K562 (cell line): Measurements from ENCODE around the gene FDX1. TPM values are rescaled to one million over a fixed set of nuclear protein-coding genes. Genes with fewer than 3 reads are reported as not detected.

Experiments used
- ATAC-seq: fragments of 200-7000 bp; cut with Tn5 transposase; 3 replicates; pipeline ENCODE4 v1.9.1; 2020; ENCODE audit warnings: moderate library complexity
- BruUV-seq: library from RNA; stranded (reverse); fragments of 400-500 nt; replicated peaks from 2 replicates; lab custom pipeline; 2021; lab: Mats Ljungman, UMichigan
- CTCF ChIA-PET: fragments of 300-600 bp; formaldehyde crosslinking; extraction: SDS; loops from one replicate; lab custom pipeline; 2021; ENCODE audit warnings: low intra/inter-chr PET ratio; lab: Yijun Ruan, JAX
- POLR2A ChIA-PET: fragments of 300-600, 350-650 bp; sonication (Branson Sonifier 250); formaldehyde crosslinking; extraction: SDS; loops from one replicate; lab custom pipeline; 2021; ENCODE audit warnings: antibody characterized with exemption, inconsistent platforms; lab: Yijun Ruan, JAX
- DNase-seq, 4 experiments: peaks; one replicate each; pipeline versions ENCODE4 v3.0.0 to v3.0.0-alpha.2; 2011 to 2018; ENCODE audit warnings: low spot score in 3 of 4, mixed read lengths in 3 of 4; ENCODE audit errors: extremely low read depth in 1 of 4
- FAIRE-seq: peaks from 2 replicates; lab custom pipeline; 2011; peaks lifted over from hg19 to GRCh38; lab: Jason Lieb, UNC
- H2AFZ ChIP-seq: 2 replicates; pipeline ENCODE4 v1.6.0; 2011; ENCODE audit warnings: low read depth, low read length, control low read depth, inconsistent platforms
- H3K27ac ChIP-seq: fragments of 200-600 bp; 3 replicates; pipeline ENCODE4 v1.8.0; 2011; ENCODE audit warnings: low read depth, mild to moderate bottlenecking, control low read depth, inconsistent platforms, low read length, moderate library complexity, mixed read lengths; ENCODE audit errors: extremely low read depth
- H3K27me3 ChIP-seq, 2 experiments: fragments of 300-600 bp in 1 of 2; 2 replicates in 1 of 2; 3 replicates in 1 of 2; pipeline versions ENCODE4 v1.6.0 to v1.8.0; 2011; ENCODE audit warnings: inconsistent platforms in 2 of 2, low read length in 2 of 2, mild to moderate bottlenecking in 1 of 2, mixed read lengths in 1 of 2, moderate library complexity in 1 of 2; ENCODE audit not compliant: control insufficient read depth in 2 of 2, insufficient read depth in 2 of 2
- H3K36me3 ChIP-seq: fragments of 300-600 bp; 3 replicates; pipeline ENCODE4 v1.8.0; 2011; ENCODE audit warnings: mild to moderate bottlenecking, low read length, inconsistent platforms; ENCODE audit not compliant: control insufficient read depth, insufficient read depth
- H3K4me1 ChIP-seq, 2 experiments: fragments of 200-600 bp in 1 of 2; replicated peaks in 1 of 2; 2 replicates in 1 of 2; 3 replicates in 1 of 2; pipeline versions ENCODE4 v1.5.1 to v1.8.0; 2011; ENCODE audit warnings: inconsistent platforms in 2 of 2, low read length in 2 of 2, mild to moderate bottlenecking in 1 of 2, mixed read lengths in 1 of 2, moderate library complexity in 1 of 2; ENCODE audit not compliant: control insufficient read depth in 2 of 2, insufficient read depth in 2 of 2
- H3K4me2 ChIP-seq: 2 replicates; pipeline ENCODE4 v1.6.1; 2011; ENCODE audit warnings: low read length, control low read depth, inconsistent platforms, mixed read lengths; ENCODE audit not compliant: insufficient read depth
- H3K4me3 ChIP-seq: fragments of 200-600 bp; sonication (generic), shearing (Covaris generic); 2 replicates; pipeline ENCODE4 v1.5.1; 2016; ENCODE audit warnings: control low read depth, inconsistent platforms
- H3K79me2 ChIP-seq: fragments of 200-600 bp; 3 replicates; pipeline ENCODE4 v1.8.0; 2011; ENCODE audit warnings: low read length, inconsistent platforms; ENCODE audit not compliant: control insufficient read depth, insufficient read depth
- H3K9ac ChIP-seq, 2 experiments: 2 replicates each; pipeline versions ENCODE4 v1.6.0 to v1.6.1; 2011; ENCODE audit warnings: low read depth in 2 of 2, low read length in 2 of 2, control low read depth in 1 of 2, inconsistent platforms in 1 of 2, mild to moderate bottlenecking in 1 of 2, mixed read lengths in 1 of 2; ENCODE audit not compliant: insufficient read depth in 1 of 2
- H3K9me1 ChIP-seq: one replicate; pipeline ENCODE4 v1.6.0; 2011; ENCODE audit warnings: inconsistent platforms, mild to moderate bottlenecking, low read length, moderate library complexity; ENCODE audit not compliant: control insufficient read depth, insufficient read depth
- H3K9me3 ChIP-seq: replicated peaks from 2 replicates; pipeline ENCODE4 v1.5.1; 2011; ENCODE audit warnings: low read depth, low read length, inconsistent platforms; ENCODE audit not compliant: control insufficient read depth, insufficient read depth
- H4K20me1 ChIP-seq: replicated peaks from 2 replicates; pipeline ENCODE4 v1.6.1; 2011; ENCODE audit warnings: low read length, inconsistent platforms, mixed read lengths; ENCODE audit not compliant: control insufficient read depth, insufficient read depth
- ERF ChIP-seq: fragments of 450-650 bp; formaldehyde crosslinking; IDR thresholded peaks from 2 replicates; pipeline ENCODE4 v1.4.0; 2020; ENCODE audit warnings: mild to moderate bottlenecking, mixed read lengths
- PHB ChIP-seq: fragments of 250-450 bp; sonication (Bioruptor Pico); IDR thresholded peaks from 2 replicates; pipeline ENCODE4 v1.5.0; 2021
- RFX1 ChIP-seq: fragments of 450-650 bp; IDR thresholded peaks from 2 replicates; pipeline ENCODE4 v1.6.1; 2016; ENCODE audit warnings: mild to moderate bottlenecking, moderate library complexity
- SMAD2 ChIP-seq: fragments of 150-350 bp; IDR thresholded peaks from 2 replicates; pipeline ENCODE4 v1.6.1; 2014; ENCODE audit warnings: low read depth, mild to moderate bottlenecking, low read length
- in situ Hi-C: fragments of 300-500 bp; cut with MboI; formaldehyde crosslinking; loops from 4 replicates; pipeline ENCODE4 v1.15.0; 2018; ENCODE audit warnings: inconsistent platforms, mixed read lengths
- intact Hi-C: fragments of 100-400 bp; cut with micrococcal nuclease; formaldehyde crosslinking; loops from 2 replicates; pipeline ENCODE4 v1.14.2; 2022
- polyA plus RNA-seq, 8 experiments: library from polyadenylated mRNA; depleted of rRNA in 4 of 8; stranded (reverse) in 5 of 8; unstranded in 3 of 8; fragments of >200 nt; fragmentation: Nextera tagmentation in 2 of 8; fragmentation: Illumina TruSeq in 1 of 8; extraction: Ambion mirVana in 2 of 8; extraction: Trizol in 1 of 8; gene quantifications; 2 replicates each; pipeline versions ENCODE4 v1.2.1 to v1.2.3, GENCODE V29; 2011 to 2014; ENCODE audit warnings: inconsistent platforms in 1 of 8, missing spikeins in 1 of 8
- total RNA-seq, 7 experiments: library from RNA; depleted of rRNA in 6 of 7; stranded (reverse); fragments of >200 nt in 6 of 7; fragmentation: Illumina TruSeq in 2 of 7; extraction: Trizol in 2 of 7; gene quantifications; 2 replicates each; pipeline versions ENCODE4 v1.2.1 to v1.2.3, GENCODE V29; 2011 to 2021; ENCODE audit warnings: low replicate concordance in 1 of 7
- TF ChIP-seq, protein P1 (sequence below), 2 experiments: fragments of 450-650 bp; IDR thresholded peaks; 2 replicates each; pipeline ENCODE4 v1.6.1; 2016; ENCODE audit warnings: mild to moderate bottlenecking in 2 of 2, borderline replicate concordance in 1 of 2, low read depth in 1 of 2, moderate library complexity in 1 of 2

Gene FDX1
- total and polyA plus RNA-seq, 9 of the 15 experiments (the other 6 are each of a cell fraction or from before 2014, with no cell fraction given), result 6.4 to 14.3 (median 11.4) TPM

- TF ChIP-seq, protein P1, sequence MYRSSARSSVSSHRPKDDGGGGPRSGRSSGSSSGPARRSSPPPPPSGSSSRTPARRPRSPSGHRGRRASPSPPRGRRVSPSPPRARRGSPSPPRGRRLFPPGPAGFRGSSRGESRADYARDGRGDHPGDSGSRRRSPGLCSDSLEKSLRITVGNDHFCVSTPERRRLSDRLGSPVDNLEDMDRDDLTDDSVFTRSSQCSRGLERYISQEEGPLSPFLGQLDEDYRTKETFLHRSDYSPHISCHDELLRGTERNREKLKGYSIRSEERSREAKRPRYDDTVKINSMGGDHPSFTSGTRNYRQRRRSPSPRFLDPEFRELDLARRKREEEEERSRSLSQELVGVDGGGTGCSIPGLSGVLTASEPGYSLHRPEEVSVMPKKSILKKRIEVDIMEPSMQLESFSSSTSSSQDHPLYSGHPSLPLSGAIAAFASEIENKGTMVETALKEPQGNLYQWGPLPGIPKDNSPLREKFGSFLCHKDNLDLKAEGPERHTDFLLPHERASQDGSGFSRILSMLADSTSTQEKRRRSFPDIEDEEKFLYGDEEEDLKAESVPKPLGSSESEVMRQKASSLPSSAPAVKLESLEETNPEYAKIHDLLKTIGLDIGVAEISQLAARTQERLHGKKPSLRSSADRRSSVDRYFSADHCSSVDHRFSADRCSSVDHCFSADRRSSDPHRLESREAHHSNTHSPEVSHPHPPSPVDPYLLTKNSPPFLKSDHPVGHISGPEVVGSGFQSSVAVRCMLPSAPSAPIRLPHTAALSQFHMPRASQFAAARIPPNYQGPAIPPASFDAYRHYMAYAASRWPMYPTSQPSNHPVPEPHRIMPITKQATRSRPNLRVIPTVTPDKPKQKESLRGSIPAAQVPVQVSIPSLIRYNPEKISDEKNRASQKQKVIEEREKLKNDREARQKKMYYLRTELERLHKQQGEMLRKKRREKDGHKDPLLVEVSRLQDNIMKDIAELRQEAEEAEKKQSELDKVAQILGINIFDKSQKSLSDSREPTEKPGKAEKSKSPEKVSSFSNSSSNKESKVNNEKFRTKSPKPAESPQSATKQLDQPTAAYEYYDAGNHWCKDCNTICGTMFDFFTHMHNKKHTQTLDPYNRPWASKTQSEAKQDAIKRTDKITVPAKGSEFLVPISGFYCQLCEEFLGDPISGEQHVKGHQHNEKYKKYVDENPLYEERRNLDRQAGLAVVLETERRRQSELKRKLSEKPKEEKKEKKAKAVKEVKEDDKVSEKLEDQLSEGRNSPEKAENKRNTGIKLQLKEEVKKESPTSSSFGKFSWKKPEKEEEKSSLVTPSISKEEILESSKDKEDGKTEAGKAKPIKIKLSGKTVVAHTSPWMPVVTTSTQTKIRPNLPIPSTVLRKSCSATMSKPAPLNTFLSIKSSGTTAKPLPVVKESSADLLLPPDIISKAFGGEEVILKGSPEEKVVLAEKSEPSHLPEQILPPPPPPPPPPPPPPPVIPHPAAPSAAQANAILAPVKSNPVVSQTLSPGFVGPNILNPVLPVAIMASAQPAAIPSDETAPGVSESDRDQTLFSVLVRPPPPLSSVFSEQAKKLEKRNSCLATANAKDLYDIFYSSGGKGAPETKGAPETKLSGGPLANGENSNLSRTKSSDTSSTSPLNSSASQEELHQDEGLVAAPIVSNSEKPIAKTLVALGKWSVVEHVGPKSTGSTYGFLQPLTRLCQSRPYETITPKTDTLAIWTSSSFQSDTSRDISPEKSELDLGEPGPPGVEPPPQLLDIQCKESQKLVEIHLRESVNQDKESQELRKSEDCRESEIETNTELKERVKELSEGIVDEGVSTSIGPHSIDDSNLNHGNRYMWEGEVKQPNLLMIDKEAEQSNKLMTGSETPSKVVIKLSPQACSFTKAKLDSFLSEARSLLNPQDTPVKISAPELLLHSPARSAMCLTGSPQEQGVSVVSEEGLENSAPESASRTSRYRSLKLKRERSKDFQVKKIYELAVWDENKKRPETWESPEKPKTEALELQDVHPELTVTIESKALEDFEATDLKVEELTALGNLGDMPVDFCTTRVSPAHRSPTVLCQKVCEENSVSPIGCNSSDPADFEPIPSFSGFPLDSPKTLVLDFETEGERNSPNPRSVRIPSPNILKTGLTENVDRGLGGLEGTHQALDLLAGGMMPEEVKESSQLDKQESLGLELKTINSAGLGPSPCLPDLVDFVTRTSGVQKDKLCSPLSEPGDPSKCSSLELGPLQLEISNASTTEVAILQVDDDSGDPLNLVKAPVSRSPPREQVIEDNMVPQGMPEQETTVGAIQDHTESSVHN (IDR thresholded peaks at IDR 0.05; ENCODE audit: borderline replicate concordance in 1 of 2, low read depth in 1 of 2), result no peak
- TF ChIP-seq, all 486 proteins: peak for 0
Observed at GRCh38 chr11:110508786-110509185, 79.0 kb downstream of the FDX1 start (continued).

DNA sequence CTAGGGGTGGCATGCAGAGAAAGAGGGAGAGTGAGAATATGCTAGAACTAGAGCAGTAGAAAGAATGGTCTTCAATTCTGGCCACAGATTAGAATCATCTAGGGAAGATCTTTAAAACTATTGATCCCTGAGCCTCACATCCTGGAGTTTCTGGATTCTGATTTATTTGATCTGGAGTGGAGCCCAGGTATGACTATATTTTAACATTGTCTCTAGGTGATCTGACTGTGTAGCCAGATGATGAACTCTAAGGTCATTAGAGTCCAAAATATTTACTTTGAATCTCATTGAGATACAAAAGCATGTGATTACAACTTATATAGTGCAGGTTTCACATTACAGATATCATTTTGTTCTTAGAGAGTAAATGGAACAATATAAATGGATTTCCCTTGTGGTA lies 79.7 kb downstream of the FDX1 start:
- in situ Hi-C loops, result no loop called here
- ATAC-seq (no peak), FAIRE-seq (no peak), DNase-seq (no peak)
- no peaks in the 10 kb centered on the region for H3K9me1 ChIP-seq
- POLR2A ChIA-PET, result no interaction called here
- H3K36me3 ChIP-seq, result no peaks in the 10 kb centered on the region
- H3K4me3 ChIP-seq, result no peak overlapping the region
- H4K20me1 ChIP-seq, result no peaks in the 10 kb centered on the region
- intact Hi-C loops, result no loop called here
- H3K9me3 ChIP-seq, result no peaks in the 10 kb centered on the region
- no peak overlapping the region for H2AFZ ChIP-seq
- H3K4me2 ChIP-seq, result no peak overlapping the region
- H3K27me3 ChIP-seq, result peaks cover 0 to 17% of the 10 kb centered on the region in 2 experiments; a peak in 3 of 5 replicates
- no peaks in the 10 kb centered on the region for H3K79me2 ChIP-seq
- H3K27ac ChIP-seq, result no peak overlapping the region
- no TSS peak for BruUV-seq
- no peak for TF ChIP-seq PHB (CRISPR knock-in tag)
- no peak for TF ChIP-seq SMAD2
- no peak for TF ChIP-seq ERF (CRISPR knock-in tag)
- no peak for TF ChIP-seq RFX1
- TF ChIP-seq, all 486 proteins: peak for 0
- CTCF ChIA-PET, result no interaction called here
- H3K9ac ChIP-seq, result no peak overlapping the region
- H3K4me1 ChIP-seq, result no peaks in the 10 kb centered on the region
